ENCODE measurements around the gene RCL1.
"Not testable (repeated sequence)": the region's sequence is repeated elsewhere in the genome, so short reads cannot be mapped to it uniquely, and the experiment has no call there.

RCL1 gene

DNA sequence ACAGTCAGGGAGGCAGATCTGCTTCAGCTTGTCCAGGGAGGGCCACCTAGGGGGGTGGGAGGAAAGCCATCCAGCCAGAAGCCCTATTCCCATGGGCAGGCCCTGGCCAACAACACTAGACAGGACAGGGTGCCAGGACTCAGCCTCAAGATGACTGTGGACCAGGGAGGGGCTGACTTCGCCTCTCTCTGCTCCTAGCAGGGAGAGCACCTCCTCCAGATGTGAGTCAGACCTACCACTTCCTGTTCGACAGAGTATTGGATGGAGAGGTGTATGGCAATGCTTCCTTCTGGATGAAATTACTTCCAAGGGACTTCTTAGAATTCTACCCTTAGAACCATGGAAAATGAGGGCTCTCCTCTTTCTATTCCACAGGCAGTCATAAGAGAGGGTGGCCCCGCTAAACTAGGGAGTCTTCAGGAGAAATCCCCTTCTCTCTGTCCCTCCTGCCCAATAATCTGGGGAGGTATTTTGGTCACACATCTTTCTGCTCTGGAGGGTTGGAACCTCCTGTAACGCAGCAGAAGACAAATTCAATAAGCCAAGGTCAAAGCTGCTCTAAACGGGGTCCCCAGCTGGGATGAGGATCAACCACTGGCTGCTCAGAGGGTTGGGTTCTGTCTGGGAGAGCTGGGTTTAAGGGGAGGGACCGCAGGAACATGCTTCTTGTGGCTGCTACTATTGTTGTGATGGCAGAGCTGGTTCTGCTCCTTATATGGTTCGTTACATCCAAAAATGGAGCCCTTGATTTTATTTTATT is 23.2 kb upstream of the RCL1 start:
- H2AFZ ChIP-seq (ENCODE audit: low read depth, low read length, severe bottlenecking), result no peak overlapping the region
- H3K9me3 ChIP-seq (ENCODE audit: insufficient read depth, low read length), result no peaks in the 10 kb centered on the region
- H3K9me2 ChIP-seq (replicated peaks; ENCODE audit: insufficient read depth, low read length), result no peaks in the 10 kb centered on the region
- H3K36me3 ChIP-seq (ENCODE audit: low read length), result no peaks in the 10 kb centered on the region
- no peaks in the 10 kb centered on the region for H3K79me2 ChIP-seq (ENCODE audit: insufficient read depth, low read length)
- H3F3A ChIP-seq (ENCODE audit: insufficient read depth), result no peaks in the 10 kb centered on the region
- no peaks in the 10 kb centered on the region for H3K27me3 ChIP-seq (ENCODE audit: low read length)
- no peak overlapping the region for H3K27ac ChIP-seq (ENCODE audit: low read depth, low read length)
- H3K4me2 ChIP-seq (ENCODE audit: low read depth, low read length, poor library complexity, severe bottlenecking), result no peak overlapping the region
- no peak overlapping the region for H3K9ac ChIP-seq (ENCODE audit: low read length)
- no peak overlapping the region for H3K4me3 ChIP-seq (ENCODE audit: insufficient read depth, low read length, poor library complexity, severe bottlenecking)
- no peak for TF ChIP-seq CTCF (IDR thresholded peaks at IDR 0.05; ENCODE audit: insufficient read depth, low read length, poor library complexity, severe bottlenecking)
- H4K20me1 ChIP-seq (ENCODE audit: low read depth, low read length), result no peaks in the 10 kb centered on the region

- H4K20me1 ChIP-seq (ENCODE audit: low read depth, low read length), result no peaks in the 10 kb centered on the region
- no peak overlapping the region for H3K4me2 ChIP-seq (ENCODE audit: low read depth, low read length, poor library complexity, severe bottlenecking)
- H3K79me2 ChIP-seq (ENCODE audit: insufficient read depth, low read length), result no peaks in the 10 kb centered on the region
- H3K36me3 ChIP-seq (ENCODE audit: low read length), result no peaks in the 10 kb centered on the region
- H2AFZ ChIP-seq (ENCODE audit: low read depth, low read length, severe bottlenecking), result no peak overlapping the region
- H3K9me2 ChIP-seq (replicated peaks; ENCODE audit: insufficient read depth, low read length), result no peaks in the 10 kb centered on the region
- H3K4me3 ChIP-seq (ENCODE audit: insufficient read depth, low read length, poor library complexity, severe bottlenecking), result no peak overlapping the region
- no peaks in the 10 kb centered on the region for H3K27me3 ChIP-seq (ENCODE audit: low read length)
- no peaks in the 10 kb centered on the region for H3F3A ChIP-seq (ENCODE audit: insufficient read depth)
- H3K9me3 ChIP-seq (ENCODE audit: insufficient read depth, low read length), result no peaks in the 10 kb centered on the region
- no peak for TF ChIP-seq EZH2phosphoT487 (conservative IDR thresholded peaks at IDR 0.05; ENCODE audit: low read length)
- no peak for TF ChIP-seq CTCF (IDR thresholded peaks at IDR 0.05; ENCODE audit: insufficient read depth, low read length, poor library complexity, severe bottlenecking)
- H3K9ac ChIP-seq (ENCODE audit: low read length), result no peak overlapping the region
- no peak overlapping the region for H3K27ac ChIP-seq (ENCODE audit: low read depth, low read length)
These were observed 21.0 kb upstream of the RCL1 start for GRCh38 chr9:4771788-4772187.

DNA sequence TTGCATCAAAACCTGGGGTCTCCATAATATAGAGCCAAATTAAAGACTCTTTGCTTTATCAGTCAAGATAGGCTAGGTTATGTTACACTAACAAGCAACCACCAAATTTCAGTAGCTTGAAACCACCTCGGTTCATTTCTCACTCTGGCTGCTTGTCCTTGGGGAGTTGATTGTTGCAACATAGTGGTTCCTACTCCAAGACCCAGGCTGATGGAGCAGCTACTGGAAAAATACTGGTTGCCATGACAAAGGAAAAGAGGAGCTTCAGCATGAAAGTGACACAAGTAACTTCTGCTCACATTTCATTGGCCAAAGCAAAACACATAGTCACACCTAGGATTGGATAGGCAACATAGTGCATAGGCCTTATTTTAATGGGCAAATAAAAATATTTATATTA is 18.5 kb upstream of the RCL1 start:
- H3K9me3 ChIP-seq (ENCODE audit: insufficient read depth, low read length), result no peaks in the 10 kb centered on the region
- H2AFZ ChIP-seq (ENCODE audit: low read depth, low read length, severe bottlenecking), result no peak overlapping the region
- H3K9ac ChIP-seq (ENCODE audit: low read length), result no peak overlapping the region
- H3F3A ChIP-seq (ENCODE audit: insufficient read depth), result no peaks in the 10 kb centered on the region
- H3K27me3 ChIP-seq (ENCODE audit: low read length), result no peaks in the 10 kb centered on the region
- H3K36me3 ChIP-seq (ENCODE audit: low read length), result no peaks in the 10 kb centered on the region
- no peaks in the 10 kb centered on the region for H4K20me1 ChIP-seq (ENCODE audit: low read depth, low read length)
- H3K9me2 ChIP-seq (replicated peaks; ENCODE audit: insufficient read depth, low read length), result no peaks in the 10 kb centered on the region
- H3K27ac ChIP-seq (ENCODE audit: low read depth, low read length), result no peak overlapping the region
- no peak overlapping the region for H3K4me2 ChIP-seq (ENCODE audit: low read depth, low read length, poor library complexity, severe bottlenecking)
- no peak for TF ChIP-seq EZH2phosphoT487 (conservative IDR thresholded peaks at IDR 0.05; ENCODE audit: low read length)
- TF ChIP-seq CTCF (IDR thresholded peaks at IDR 0.05; ENCODE audit: insufficient read depth, low read length, poor library complexity, severe bottlenecking), result no peak
- no peak overlapping the region for H3K4me3 ChIP-seq (ENCODE audit: insufficient read depth, low read length, poor library complexity, severe bottlenecking)
- no peaks in the 10 kb centered on the region for H3K79me2 ChIP-seq (ENCODE audit: insufficient read depth, low read length)

GRCh38 chr9:4774958-4775357 is 17.8 kb upstream of the RCL1 start:
- not testable (repeated sequence) for H2AFZ ChIP-seq (ENCODE audit: low read depth, low read length, severe bottlenecking); H3K27ac ChIP-seq (ENCODE audit: low read depth, low read length); H3K36me3 ChIP-seq (ENCODE audit: low read length); H3K27me3 ChIP-seq (ENCODE audit: low read length); H3K4me2 ChIP-seq (ENCODE audit: low read depth, low read length, poor library complexity, severe bottlenecking); H3F3A ChIP-seq (ENCODE audit: insufficient read depth); H3K9me2 ChIP-seq (replicated peaks; ENCODE audit: insufficient read depth, low read length); H3K9ac ChIP-seq (ENCODE audit: low read length); H3K4me3 ChIP-seq (ENCODE audit: insufficient read depth, low read length, poor library complexity, severe bottlenecking); H4K20me1 ChIP-seq (ENCODE audit: low read depth, low read length); H3K79me2 ChIP-seq (ENCODE audit: insufficient read depth, low read length); H3K9me3 ChIP-seq (ENCODE audit: insufficient read depth, low read length)

Data from SU-DHL-6 (cell line).